ENCODE data around the gene PRR5L. TPM values are rescaled to one million over a fixed set of nuclear protein-coding genes. Genes with fewer than 3 reads are reported as not detected.
A peak's percentile ranks its signal among the peaks of the same experiment; 100 is the strongest.

PRR5L gene
- total and polyA plus RNA-seq, 9 of the 15 experiments (the other 6 are each of a cell fraction or from before 2014, with no cell fraction given): 0.11 to 0.60 (median 0.36) TPM; not detected in 2

GRCh38 chr11:36509694-36510593 lies 213.9 kb downstream of the PRR5L start, which contains the start of gene TRAF6 (continued):
- TF ChIP-seq BCLAF1 (IDR thresholded peaks at IDR 0.05; ENCODE audit: borderline replicate concordance in 1 of 2, control insufficient read depth in 1 of 2, low read depth in 2 of 2, low read length in 1 of 2) (0 out of 4 replicates have a peak, but pooled peaks of 1 of the 2 experiments have one; percentile 80), ZNF143 (CRISPR knock-in tag; IDR thresholded peaks at IDR 0.05) (peak; percentile 51; the same call in 1 of the 2 replicates), FOXM1 (IDR thresholded peaks at IDR 0.05; ENCODE audit: low read depth) (0 out of 2 replicates have a peak, but pooled peaks have one; percentile 26), FOXM1 (CRISPR knock-in tag; IDR thresholded peaks at IDR 0.05; ENCODE audit: low read depth) (peak; percentile 37; the same call in 1 of the 2 replicates), KLF10 (CRISPR knock-in tag; IDR thresholded peaks at IDR 0.05) (no peak), THAP12 (CRISPR knock-in tag; IDR thresholded peaks at IDR 0.05) (peak; percentile 87), NCOA4 (IDR thresholded peaks at IDR 0.05; ENCODE audit: partially characterized antibody) (no peak), CHD2 (IDR thresholded peaks at IDR 0.05; ENCODE audit: low read depth, low read length) (no peak), GABPB2 (CRISPR knock-in tag; conservative IDR thresholded peaks at IDR 0.05) (no peak), KAT8 (IDR thresholded peaks at IDR 0.05; ENCODE audit: low read depth) (no peak), ZNF124 (CRISPR knock-in tag; IDR thresholded peaks at IDR 0.05) (no peak), NCOA1 (IDR thresholded peaks at IDR 0.05; ENCODE audit: low read depth) (no peak), MTF1 (CRISPR knock-in tag; IDR thresholded peaks at IDR 0.05; ENCODE audit: borderline replicate concordance) (no peak), HNRNPLL (IDR thresholded peaks at IDR 0.05; ENCODE audit: low read depth, low read length, poor library complexity, severe bottlenecking) (peak; percentile 49), NFIX (CRISPR knock-in tag; IDR thresholded peaks at IDR 0.05; ENCODE audit: low read depth) (no peak), KDM4B (IDR thresholded peaks at IDR 0.05; ENCODE audit: borderline replicate concordance in 2 of 2, low read depth in 1 of 2) (peak in 1 of 2 experiments; percentile 74; a peak in 1 of 4 replicates), TEAD4 (IDR thresholded peaks at IDR 0.05; ENCODE audit: low read length) (peak; percentile 9; the same call in 1 of the 2 replicates), TEAD4 (CRISPR knock-in tag; IDR thresholded peaks at IDR 0.05; ENCODE audit: borderline replicate concordance) (no peak), ZNF280A (IDR thresholded peaks at IDR 0.05; ENCODE audit: low read depth, partially characterized antibody) (no peak), HDAC1 (IDR thresholded peaks at IDR 0.05) (peak in 1 of 2 experiments; percentile 89; a peak in 1 of 4 replicates), ZNF436 (CRISPR knock-in tag; IDR thresholded peaks at IDR 0.05) (no peak)

All from K562 (cell line).